Midbrain (tissue), 1 donor: ENCODE data around the gene EXOC6B.

Experiments used
- DNase-seq: peaks from one replicate; lab custom pipeline; 2025; lab: John Stamatoyannopoulos, UW

EXOC6B gene

DNA sequence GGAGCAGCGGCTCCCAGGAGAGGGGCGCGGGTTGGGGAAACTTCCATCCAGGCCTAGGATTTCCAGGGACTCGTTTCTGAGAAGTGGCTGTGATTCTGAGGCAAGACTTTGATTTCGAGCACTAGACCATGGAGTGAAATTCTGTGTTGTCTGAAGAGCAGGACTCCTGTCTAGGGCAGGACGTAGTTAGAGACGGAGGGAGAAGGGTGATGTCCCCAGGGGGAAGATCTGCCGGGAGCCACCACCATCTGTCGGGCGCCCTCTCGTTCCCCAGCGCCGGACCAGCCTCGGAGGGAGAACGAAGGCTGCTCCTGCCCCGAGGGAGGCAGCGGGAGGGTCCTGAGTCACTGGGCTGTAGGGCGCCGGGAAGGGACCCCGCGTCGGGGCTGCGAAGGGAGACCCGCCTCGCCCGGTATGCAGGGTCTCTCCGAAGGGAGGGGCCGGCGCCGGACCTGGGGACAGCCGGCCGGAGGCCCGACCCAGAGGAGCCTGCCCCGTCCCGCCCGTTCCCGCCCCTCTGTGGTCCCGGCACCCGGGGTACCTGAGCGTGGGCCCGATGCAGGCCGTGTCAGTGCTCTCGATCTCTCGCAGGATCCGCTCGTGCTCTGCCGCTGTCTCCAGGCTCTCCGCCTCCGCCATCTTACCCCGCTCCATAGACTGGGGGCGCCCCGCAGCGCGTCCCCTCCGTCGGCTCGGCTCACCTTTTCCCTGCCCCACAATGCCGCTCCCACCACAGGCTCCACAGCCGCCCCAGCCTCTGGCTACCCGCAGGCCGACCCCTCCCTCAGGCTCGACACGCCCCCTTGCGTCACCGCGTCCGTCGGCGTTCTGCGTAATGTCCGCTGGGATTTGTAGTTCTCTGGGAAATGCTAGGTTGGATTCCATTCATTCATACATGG, at the start of gene EXOC6B:
EXOC6B (minus strand) TSS at position 777 of the 899 bp plus-strand sequence.
- peak; percentile 94 for DNase-seq

DNA sequence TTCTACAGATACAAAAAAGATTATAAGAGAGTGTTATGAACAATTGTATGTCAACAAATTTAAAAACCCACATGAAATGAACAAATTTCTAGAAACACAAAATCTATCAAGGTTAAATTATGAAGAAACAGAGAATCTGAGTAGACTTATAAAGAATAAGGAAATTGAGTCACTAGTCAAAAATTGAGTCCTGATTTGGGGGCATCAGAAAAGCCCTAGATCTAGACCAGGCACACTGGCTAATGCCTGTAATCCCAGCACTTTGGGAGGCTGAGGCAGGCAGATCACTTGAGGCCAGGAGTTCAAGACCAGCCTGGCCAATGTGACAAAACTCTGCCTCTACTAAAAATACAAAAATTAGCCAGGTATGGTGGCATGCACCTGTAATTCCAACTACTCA, 46.0 kb upstream of the EXOC6B start:
- DNase-seq = no peak

GRCh38 chr2:72871060-72871459, 45.2 kb upstream of the EXOC6B start:
- DNase-seq = no peak

- DNase-seq = no peak
Observed at GRCh38 chr2:72864500-72864899, 38.7 kb upstream of the EXOC6B start.

- DNase-seq = no peak
Observed at GRCh38 chr2:72863046-72863445, 37.2 kb upstream of the EXOC6B start.

DNA sequence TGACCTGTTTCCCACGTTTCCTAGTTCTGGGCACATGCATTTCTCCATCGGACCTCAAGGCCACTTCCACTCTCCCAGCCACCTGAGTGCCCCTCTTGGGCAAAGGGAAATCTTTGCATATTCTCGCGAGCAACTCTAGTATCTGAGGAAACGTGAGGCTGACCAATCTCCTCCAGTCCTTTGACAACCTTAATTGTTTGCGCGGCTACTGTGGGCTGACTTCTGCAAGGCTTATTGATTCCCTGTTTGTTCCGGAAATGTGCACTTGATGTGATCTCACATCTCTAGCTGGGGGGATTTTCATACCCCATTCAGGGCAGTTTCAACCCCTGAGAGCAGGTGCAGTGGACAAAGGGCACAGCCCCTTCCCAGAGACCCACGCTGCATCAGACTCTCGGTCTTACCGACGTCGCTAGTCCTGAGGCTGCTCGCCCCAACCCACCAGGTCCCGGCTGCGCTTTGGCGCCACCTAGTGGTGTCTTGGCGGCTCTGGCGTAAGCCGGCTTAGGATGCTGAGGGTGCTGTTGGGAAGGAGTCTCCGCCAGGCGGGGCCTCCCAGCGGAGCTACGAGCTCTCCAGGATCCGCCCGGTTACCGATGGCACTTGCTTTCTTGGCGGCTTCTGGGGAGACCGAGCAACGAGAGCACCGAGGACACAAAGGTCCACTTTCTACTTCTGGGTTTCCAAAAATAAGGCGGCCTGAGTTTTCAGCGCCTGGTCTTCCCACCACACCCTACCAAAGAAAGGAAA, 36.6 kb upstream of the EXOC6B start:
- peak; percentile 92 for DNase-seq

DNA sequence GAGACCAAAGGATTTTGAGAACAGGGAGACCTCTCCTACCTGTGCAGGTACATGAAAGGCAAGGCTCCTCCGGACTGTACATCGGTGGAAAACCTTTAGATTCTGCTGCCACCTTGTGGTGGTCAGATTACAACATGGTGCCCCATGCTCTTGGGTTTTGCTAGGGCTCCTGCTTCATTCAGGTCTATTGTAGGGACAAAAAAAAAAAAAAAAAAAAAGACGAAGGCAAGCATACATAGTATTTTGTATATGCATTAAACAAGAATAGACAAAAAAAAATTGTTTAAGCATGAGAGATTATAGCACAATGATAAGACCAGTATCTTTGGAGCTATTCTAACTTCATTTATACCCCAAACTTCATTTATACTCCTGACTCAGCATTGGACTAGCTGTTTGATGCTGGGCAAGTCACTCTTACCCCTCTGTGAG, 34.0 kb upstream of the EXOC6B start:
- peak; percentile 78 for DNase-seq

- no peak for DNase-seq
Observed at GRCh38 chr2:72851333-72851732, 25.5 kb upstream of the EXOC6B start.

DNA sequence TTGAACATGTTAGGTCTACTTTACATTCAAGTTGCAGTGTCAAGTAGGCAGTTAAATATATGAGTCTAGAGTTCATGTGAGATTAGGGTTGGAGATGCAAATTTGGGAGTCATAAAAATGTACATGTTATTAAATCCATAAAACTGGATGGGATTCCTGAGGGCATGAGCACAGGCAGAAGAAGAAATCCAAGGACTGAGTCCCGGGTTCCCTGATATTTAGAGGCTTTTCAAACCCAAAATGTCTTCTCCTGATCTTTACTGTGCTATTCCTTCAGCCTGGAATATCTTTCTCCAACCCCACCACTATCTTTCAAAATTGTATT, 23.3 kb upstream of the EXOC6B start:
- no peak for DNase-seq

DNA sequence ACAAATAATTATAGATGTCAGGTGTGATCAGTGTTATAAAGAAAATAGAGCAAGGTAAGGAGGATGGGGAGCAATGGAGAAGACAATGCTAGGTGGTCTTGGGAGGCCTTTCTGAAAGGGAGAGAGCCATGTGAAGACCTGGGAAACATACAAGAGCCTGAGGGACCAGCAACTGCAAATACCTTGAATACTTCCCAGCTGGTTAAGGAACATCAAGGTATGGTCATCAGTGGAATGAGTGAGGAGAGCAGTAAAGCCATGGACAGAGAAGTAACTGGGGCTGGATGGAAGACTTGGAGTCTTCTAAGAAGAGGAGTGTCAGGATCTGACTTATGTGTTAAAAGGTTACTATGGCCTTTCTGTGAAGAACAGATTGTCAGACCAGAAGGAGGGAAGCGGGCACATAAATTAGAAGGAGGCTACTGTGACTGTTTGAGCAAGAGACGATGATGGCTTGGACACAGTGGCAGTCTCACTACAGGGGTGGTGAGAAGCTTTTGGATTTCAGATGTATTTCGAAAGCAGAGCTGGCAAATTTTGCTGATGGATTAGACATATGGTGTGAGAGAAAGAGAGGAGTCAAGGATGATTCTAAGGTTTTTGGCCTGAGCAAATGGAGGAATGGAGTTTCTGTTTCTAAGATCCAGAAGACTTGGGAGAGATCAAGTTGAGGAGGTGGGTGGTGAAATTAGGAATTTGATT, 22.8 kb upstream of the EXOC6B start:
- no peak for DNase-seq

DNA sequence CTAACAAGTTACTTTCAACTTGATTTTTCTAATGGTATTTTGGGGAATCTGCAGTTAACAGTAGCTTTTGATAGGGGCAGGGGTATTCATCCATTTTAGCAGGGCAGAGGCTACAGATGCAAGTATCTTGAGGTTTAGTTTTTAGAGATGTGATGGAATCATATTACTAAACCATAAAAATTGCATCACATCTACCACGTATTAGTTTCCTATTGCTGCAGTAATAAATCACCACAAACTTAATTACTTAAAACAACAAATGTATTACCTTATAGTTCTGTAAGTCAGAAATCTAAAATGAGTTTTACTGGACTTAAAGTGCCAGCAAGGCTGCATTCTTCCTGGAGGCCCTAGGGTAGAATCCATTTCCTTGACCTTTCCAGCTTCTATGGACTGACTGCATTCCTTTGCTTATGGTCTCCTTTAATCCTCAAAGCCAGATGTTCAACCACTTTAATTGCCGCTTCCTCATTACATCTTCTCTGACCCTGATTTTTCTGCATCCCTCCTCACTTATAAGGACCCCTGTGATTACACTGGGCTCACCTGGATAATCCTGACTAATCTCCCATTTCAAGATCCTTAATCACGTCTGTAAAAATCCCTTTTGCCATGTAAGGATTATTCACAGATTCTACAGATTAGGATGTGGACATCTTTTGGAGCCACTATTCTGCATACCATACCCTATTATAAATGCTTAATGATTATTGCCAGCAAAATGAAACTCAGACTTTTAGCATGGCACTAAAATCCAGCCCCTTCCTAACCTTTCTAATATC, 21.9 kb upstream of the EXOC6B start:
- no peak for DNase-seq

DNA sequence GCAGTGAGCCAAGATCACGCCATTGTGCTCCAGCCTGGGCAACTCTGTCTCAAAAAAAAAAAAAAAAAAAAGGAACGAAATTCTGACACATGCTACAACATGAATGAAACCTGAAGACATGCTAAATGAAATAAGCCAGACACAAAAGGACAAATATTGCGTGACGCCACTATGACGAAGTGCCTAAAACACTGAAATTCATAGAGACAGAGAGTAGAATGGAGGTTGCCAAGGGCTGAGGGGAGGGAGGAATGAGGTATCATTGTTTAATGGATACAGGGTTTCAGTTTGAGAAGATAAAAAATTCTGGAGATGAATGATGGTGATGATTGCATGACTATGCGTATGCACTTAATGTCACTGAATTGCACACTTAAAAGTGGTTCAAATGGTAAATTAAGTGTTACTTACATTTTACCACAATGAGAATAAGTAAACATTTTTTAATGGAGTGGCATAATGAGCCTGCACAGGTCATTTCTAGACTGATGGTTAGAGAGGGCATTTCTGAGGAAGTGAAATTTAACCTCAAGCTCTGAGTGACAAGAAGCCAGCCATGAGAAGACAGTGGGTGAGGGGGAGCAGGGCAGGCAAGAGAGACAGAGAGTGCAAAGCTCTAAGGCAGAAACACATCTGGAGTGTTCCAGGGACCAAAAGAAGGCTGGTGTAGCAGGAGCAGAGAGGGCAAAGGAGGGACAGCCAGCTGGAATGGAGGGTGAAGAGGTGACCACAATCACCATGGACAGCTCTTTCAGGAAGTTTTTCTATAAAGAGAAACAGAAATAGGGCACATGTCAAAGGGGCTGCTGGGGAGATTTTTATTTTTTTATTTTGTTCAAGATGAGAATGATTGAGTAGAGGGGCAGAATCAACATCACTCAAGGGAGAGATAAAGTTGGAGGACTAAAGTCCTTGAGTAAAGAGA, 20.6 kb upstream of the EXOC6B start:
- DNase-seq = no peak

GRCh38 chr2:72843301-72843700, 17.5 kb upstream of the EXOC6B start:
- no peak for DNase-seq

DNA sequence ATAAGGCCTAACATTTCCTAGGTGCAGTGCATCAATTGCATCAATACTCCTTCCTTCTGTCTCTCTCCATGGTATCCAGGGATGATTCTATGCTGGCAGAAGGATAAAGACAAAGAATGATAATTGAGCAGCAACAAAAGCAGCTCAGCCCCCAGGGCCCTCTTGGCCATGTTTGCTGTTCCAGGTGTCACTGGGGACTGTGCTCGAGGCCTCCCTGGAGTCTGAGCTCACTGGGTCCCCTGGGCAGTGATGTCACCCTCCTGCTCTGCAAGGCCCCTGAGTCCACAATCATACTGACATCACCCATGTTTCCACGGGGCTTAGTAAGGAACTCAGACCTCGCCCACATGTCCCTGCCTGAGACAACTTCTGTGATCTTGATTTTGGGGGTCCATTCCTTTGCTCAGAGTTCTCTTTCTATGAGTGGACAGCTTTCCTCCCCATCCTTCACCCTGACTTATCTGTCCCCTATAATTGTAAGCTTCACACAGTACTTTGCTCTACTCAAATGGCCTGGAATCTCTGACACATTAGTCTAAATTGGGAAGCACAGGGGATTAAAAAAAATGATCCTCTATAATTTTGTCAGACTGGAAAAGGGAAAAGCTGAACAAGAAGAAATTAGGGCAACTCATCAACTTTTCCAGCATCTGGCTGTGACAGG, 15.8 kb upstream of the EXOC6B start:
- no peak for DNase-seq

DNA sequence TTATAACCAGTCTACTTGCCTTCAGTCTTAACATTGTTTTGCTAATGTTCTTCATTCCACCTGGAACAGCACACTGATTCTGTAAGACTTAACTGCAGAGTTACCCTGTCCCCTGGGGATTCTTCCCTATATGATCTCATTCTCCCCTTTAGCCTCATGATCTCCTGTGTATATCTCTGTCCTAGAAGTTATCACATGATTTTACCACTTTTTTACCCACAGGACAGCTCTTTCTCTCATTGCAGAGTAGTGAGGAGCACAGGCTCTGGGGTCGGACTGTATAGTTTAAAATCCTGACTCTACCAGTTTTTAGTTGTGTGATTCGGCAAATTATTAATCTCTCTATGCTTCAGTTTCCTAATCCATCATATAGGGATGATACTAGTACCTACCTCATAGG, 14.2 kb upstream of the EXOC6B start:
- no peak for DNase-seq

DNA sequence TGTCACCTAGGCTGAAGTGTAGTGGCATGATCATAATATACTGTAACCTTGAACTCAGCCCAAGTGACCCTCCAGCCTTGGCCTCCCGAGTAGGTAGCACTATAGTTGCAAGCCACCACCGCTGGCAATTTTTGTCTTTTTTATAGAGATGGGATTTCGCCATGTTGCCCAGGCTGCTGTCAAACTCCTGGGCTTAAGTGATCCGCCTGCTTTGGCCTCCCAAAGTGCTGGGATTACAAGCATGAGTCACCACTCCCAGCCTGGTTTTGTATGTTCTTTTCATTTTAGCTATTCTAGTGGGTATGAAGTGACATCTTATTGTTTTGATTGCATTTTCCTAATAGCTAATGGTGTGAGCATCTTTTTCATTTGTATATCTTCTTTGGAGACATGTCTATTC, 11.3 kb upstream of the EXOC6B start:
- DNase-seq = no peak

DNA sequence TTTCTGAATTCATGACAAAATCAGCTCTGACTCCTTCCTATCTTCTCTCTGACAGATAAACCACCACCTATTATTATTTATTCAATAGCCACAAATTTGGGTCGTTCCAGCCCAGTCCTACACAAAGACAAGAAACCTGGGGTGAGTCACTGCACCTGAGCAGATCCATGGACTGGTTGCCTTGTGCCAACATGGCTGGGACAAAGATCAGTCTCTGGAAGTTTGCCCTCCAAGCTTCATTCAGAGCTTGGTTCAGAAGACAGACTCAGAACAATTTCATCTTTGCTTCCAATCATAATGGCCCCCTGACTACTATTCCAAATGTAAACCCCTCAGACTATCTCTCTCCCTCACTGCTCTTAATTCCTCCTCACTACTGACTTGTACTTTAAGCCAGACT, 9.6 kb upstream of the EXOC6B start:
- DNase-seq = no peak

GRCh38 chr2:72834596-72834995, 8.8 kb upstream of the EXOC6B start:
- no peak for DNase-seq

GRCh38 chr2:72833084-72833714, 7.4 kb upstream of the EXOC6B start:
- DNase-seq = no peak

DNA sequence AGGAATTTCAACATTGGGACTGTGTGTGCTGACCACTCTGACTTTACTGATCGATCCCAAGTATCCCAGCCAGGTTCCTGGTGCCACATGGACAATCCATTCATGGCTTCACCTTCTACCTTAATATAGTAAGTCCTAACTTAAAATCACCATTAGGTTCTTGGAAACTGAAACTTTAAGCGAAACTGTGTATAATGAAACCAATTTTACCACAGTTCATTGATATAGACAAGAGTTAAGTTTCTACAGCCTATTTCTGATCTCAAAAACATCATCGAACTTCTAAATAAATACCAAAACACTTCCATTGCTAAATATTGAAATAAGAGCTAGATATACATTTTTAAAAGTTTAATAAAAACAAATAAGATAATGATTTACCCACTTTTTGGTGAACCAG, 4.4 kb upstream of the EXOC6B start:
- no peak for DNase-seq
